Measurements from ENCODE around the gene SYNE1.
A peak's percentile ranks its signal among the peaks of the same experiment; 100 is the strongest.

GRCh38 chr6:152552616-152553209 lies 84.4 kb downstream of the SYNE1 start:
- TF ChIP-seq, protein P1, sequence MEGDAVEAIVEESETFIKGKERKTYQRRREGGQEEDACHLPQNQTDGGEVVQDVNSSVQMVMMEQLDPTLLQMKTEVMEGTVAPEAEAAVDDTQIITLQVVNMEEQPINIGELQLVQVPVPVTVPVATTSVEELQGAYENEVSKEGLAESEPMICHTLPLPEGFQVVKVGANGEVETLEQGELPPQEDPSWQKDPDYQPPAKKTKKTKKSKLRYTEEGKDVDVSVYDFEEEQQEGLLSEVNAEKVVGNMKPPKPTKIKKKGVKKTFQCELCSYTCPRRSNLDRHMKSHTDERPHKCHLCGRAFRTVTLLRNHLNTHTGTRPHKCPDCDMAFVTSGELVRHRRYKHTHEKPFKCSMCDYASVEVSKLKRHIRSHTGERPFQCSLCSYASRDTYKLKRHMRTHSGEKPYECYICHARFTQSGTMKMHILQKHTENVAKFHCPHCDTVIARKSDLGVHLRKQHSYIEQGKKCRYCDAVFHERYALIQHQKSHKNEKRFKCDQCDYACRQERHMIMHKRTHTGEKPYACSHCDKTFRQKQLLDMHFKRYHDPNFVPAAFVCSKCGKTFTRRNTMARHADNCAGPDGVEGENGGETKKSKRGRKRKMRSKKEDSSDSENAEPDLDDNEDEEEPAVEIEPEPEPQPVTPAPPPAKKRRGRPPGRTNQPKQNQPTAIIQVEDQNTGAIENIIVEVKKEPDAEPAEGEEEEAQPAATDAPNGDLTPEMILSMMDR (IDR thresholded peaks at IDR 0.05; ENCODE audit: poor library complexity), result peak; percentile 87
- no peak for TF ChIP-seq EZH2 (IDR thresholded peaks at IDR 0.05; ENCODE audit: borderline replicate concordance)
